ENCODE measurements around the gene TEX19.
"Not testable (repeated sequence)": the region's sequence is repeated elsewhere in the genome, so short reads cannot be mapped to it uniquely, and the experiment has no call there.

Gene TEX19

DNA sequence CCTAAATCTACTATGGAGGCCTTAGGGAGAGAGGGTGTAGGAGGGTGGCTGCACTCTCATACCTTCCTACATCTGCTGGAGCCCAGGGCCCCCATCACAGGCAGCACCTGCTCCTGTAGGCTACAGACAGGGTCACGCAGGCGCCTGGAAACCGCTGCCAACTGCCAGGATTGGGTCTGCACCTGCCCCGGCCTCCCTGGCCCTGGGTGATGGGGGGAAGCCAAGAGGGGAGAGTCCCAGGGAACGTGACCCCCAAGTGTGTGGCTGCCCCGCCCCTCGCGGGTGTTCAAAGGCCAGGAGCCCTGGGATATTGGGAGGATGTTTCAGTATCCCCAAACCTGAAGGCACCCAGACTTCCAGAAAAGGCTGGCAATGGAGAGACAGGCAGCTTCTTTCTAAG, 5.6 kb upstream of the TEX19 start:
- DNase-seq (ENCODE audit: low read depth in 1 of 2, low spot score in 1 of 2): no peak

DNA sequence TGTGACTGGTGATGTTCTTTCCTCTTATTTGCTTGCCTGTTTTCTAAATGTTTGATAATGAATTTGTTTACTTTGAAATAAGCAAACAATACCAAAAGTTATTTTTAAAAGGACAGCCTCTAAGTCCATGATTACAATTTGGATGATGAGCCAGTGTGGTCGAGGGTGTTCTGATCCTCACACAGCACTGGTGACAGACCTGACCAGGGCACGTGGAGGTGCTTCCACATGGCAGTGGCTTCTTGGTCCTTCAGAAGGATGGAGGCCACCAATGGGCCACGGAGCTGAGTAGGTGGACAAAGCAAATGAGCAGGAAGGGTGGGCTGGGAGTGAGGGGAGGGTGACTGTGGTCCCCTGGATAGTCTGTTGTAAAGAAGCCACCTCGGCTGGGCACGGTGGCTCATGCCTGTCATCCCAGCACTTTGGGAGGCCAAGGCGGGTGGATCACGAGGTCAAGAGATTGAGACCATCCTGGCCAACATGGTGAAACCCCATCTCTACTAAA, 4.2 kb upstream of the TEX19 start:
- no peak for DNase-seq (ENCODE audit: low read depth in 1 of 2, low spot score in 1 of 2)

DNA sequence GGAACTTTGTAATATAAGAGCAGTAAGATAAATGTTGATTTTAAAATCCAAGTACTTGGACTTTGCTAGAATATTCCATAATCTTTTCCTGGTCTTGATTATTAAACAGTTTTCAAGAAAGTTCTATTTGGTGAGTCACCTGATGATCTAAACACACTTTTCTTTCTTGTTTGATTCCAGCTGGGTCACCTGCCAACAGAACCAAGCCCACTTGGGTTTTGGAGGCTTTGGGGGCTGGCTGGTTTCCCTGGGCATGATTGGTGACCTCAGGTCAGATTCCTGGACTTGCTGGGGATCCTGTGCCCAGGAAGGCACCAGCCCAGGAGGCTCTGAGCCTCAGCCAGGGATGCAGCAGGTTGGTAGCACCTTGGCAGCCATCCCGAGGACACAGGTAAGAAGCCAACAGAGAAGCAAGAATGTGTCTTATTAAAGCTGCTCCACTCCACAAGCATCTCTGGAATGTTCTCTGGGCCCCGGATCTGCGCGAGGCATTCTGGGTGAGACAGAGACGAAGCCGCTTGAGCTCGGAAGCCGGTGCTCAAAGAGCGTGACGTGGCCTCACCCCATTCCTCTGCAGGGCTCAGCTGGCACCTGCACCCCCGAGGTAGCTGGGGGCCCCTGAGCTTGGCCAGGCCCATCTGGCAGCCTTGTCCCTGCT, 3.1 kb upstream of the TEX19 start:
- no peak for DNase-seq (ENCODE audit: low read depth in 1 of 2, low spot score in 1 of 2)

DNA sequence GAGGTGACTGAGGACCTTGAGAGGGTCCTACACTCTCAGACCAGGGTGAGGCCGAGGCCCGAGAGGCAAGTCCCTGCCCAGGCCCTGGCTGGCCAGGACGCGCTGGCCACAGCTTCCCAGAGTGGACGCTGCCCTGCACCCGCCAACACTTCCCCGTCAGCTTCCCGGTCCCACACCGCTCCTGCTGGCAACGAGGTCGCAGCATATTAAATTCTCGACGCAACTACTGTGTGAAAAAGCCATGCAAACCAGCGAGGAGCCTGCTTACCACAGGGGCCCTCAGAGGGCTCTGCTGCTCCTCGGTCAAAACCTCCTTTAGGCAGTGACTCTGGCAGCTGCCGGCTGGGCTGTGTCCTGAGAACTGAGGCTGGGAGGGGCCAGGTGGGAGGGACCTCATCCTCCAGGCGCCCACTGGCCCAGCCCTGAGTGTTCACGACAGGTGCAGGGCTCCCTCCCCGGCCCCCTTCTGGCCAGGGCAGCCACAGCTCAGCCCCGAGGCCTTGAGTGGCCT, 2.1 kb upstream of the TEX19 start:
- DNase-seq (ENCODE audit: low read depth in 1 of 2, low spot score in 1 of 2): no peak

DNA sequence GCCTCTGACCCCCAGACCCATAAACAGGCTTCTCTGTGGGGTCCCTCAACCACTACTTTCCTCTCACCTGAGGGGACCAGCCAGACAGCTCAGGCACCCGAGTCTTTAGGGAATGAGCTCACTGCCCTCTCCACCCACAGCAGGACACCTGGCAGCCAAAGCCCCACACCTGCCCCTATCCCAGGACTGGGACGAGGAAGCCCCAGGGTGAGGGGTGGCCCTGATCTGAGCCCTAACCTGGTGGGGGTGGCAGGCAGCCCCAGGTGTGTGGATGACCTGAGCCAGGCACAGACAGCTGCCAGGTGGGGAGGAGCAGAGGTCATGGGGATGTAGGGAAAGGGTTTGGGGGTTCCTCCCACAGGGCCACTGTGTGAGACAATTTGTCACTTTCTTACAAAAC, 1.7 kb upstream of the TEX19 start:
- no peak for DNase-seq (ENCODE audit: low read depth in 1 of 2, low spot score in 1 of 2)

DNA sequence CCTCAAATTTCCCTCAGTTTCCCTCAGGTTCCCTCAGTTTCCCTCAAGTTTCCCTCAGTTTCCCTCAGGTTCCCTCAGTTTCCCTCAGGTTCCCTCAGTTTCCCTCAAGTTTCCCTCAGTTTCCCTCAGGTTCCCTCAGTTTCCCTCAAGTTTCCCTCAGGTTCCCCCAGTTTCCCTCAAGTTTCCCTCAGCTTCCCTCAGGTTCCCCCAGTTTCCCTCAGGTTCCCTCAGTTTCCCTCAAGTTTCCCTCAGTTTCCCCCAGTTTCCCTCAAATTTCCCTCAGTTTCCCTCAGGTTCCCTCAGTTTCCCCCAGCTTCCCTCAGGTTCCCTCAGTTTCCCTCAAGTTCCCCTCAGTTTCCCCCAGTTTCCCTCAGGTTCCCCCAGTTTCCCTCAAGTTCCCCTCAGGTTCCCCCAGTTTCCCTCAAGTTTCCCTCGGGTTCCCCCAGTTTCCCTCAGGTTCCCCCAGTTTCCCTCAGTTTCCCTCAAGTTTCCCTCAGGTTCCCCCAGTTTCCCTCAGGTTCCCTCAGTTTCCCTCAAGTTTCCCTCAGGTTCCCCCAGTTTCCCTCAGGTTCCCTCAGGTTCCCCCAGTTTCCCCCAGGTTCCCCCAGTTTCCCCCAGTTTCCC, 516 bp downstream of the TEX19 start:
- not testable (repeated sequence) for DNase-seq (ENCODE audit: low read depth in 1 of 2, low spot score in 1 of 2)

DNA sequence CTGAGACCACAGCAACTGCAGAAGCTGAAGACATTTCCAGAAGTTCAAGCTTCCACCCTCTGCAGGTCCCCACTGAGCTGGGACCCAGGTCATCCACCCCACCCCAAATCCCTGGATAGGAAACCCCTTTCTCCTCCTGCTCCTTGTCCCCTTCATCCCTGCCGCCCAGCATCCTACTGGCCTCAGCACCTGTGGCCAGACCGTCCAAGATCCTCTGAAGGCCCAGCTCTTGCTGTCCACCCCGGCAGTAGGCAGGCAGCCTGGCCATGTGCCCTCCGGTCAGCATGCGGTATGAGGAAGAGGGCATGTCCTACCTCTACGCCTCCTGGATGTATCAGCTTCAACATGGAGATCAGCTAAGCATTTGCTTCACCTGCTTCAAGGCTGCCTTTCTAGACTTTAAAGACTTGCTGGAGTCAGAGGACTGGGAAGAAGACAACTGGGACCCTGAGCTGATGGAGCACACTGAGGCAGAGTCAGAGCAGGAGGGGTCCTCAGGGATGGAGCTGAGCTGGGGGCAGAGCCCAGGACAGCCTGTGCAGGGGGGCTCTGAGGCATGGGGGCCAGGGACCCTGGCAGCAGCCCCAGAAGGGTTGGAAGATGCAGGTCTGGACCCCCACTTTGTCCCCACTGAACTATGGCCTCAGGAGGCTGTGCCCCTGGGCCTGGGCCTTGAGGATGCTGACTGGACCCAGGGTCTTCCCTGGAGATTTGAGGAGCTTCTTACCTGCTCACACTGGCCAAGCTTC, 3.0 kb downstream of the TEX19 start:
- DNase-seq (ENCODE audit: low read depth in 1 of 2, low spot score in 1 of 2): no peak

DNA sequence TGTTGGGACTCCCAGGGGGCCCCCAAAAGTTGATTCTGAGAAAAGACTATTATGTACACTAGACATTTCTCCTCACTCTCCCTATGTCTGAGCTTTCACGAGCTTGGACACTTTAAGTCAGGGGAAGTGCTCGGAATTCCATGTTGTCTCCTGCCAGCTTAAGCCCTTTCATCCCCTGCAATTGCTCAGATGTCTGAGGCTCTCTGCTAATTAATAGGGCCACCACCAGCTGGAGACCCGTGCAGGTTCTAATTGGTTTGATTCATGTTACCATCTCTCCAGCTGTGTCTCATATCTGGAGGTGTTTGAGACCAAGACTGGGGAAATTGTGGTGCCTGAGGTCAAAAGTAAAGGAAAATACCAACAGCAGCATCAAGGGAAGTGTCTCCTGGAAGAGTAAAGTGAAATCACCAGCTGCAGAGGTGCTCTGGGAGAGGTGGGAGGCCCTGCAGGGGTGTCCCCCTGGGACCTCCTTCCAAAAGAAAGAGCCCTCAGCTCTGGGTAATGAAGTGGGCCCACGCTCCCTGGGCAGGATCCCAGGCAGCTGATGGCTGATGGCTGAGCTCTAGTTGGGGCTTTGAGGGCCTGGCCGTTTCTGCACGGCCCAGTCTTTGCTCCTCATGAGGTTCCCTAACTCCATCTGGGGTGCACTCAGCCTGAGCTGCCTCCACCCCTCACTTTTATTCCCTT, 6.7 kb downstream of the TEX19 start:
- DNase-seq (ENCODE audit: low read depth in 1 of 2, low spot score in 1 of 2): no peak

DNA sequence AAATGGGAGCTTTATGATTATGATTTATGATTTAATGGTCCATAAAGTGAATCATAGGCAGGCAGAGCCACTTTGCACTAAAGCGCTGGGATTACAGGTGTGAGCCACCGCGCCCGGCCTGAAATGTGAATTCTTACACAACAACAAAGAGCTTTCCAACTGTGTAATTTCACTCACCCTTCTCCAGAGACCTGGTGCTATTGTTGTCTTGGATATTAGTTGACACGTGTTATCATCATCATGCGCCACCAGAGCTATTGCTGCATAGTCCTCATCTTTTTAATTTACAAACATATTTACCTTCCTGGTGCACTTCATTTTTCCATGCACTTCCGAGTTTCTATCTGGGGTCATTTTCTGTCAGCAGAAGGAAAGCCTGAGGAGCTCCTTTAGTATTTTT, 7.7 kb downstream of the TEX19 start:
- DNase-seq (ENCODE audit: low read depth in 1 of 2, low spot score in 1 of 2): no peak

DNA sequence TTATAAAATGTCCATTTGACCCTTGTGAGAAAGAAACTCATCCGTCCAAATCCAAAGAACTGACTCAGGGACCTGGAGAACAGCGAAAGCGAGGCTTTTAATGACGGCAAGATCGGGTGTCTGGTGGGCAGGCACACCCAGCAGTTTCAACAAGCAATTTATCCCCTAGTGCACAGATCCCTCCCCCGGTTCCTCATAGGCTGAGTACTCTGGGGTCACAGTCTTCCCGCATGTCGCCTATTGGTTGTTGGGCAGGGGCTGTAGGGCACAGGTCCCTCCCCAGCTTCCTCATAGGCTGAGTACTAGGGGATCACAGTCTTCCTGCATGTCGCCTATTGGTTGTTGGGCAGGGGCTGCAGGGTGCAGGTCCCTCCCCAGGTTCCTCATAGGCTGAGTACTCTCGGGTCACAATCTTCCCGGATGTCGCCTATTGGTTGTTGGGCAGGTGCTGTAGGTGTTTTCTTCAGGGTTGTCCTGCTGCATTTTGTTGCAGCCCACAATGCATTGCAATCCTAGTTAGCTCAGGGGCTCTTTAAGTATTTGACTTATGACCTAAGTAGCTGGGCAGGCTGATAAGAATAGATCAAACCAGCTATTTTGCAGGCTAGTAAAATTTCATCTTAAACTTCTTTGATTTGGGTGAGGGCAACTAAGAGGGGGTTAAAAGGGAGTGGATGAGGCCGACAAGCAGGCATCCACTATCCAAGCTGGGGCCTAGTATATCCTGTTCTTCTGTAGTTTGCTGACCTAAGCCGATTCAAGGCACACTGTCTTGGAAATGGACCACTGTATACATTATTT, 8.9 kb downstream of the TEX19 start:
- DNase-seq (ENCODE audit: low read depth in 1 of 2, low spot score in 1 of 2): no peak

DNA sequence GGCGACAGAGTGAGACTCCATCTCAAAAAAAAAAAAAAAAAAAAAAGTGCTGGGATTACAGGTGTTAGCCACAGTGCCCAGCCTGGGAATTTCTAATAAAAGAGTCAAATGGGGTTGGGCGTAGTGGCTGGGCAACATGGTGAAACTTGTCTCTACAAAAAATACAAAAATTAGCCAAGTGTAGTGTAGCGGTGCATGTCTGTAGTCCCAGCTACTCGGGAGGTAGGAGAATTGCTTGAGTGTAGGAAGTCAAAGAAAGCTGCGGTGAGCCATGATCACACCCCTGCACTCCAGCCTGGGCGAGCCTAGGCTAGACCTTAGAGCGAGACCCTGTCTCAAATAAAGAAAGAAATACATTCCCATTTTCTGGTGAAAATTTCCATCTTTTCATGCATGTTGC, 10.2 kb downstream of the TEX19 start:
- no peak for DNase-seq (ENCODE audit: low read depth in 1 of 2, low spot score in 1 of 2)

DNA sequence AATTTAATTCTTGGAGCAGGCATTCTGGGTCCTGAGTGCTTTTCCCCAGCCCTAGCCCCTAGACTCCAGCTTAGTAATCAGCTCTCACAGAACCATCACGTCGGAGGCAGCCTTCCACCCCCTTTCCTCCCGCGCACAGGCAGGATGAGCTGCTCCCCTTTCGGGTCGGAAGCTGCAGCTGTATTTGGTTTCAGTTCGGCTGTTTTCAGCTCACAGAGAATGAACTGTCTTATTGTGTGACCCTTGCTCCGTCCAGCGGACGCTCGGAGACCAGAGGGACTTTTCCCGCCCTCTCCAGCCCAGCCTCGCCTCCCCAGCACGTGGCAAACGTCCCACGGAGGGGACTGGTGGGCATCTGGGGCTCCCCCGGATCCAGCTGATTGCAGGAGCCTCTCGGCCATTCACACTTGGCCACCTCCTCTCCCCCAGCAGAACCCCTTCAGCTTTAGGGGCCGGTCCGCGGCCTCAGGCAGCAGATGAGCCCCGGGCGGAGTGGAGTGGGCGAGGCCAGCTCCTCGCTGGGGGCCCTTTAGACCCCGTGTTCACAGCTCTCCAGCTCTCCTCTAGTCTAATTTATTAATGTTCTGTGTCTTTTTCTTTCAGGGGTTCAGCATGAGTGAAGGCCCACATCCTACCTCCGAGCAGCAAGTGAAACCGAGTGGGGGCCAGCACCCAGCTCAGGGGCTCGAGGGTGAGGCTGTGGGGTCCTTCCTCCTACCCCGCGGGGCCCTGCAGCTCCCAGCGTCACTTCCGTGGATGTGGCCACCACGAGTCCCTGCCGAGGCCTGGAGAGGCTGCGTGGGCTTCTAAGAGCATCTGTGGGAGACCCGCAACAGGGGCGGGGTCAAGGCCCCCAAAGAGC, 11.7 kb downstream of the TEX19 start:
- no peak for DNase-seq (ENCODE audit: low read depth in 1 of 2, low spot score in 1 of 2)

DNA sequence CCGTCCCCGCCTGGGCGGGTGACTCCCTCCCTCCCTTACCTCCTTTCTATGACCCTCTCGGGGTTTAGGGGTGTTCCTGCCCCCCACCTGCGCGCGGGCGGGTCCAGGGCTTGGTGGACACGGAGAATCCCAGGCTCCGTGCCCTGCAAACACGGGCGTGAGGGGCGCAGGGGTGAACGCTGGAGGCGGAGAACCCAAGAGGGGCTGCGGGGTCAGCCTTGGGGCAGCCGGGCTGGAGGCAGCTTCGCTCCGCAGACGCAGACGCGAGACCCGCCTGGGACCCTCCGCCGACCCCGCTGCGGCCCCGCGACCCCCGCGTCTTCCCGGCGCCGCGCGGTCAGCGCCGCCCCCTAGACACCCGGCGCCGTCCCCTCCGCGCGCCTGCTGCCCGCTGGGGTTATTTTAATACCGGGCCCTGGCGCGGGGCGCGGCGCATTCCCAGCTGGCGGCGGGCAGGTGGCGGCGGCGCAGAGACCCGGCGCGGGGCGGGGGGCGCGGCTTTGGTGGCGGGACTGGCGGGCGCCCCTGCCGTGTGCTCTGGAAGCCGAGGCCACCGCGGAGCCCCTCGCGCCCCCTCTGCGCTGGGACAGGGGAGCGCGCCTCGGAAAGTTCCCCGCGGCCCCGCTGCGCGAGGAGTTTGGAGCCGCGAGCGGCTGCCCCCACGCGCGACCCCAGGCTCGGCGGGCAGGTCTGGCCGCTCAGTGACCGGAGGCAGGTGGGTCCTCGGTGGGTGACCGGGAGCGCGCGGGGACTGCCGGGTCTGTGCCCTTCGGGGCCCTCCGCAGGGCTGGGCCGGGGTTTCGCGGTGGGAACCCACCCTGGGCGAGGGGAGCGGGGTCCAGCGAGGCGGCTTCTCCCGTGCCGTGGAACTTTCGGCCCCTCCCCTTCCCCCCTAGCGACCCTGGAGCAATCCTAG, 12.5 kb downstream of the TEX19 start, which contains the start of gene UTS2R:
TSS of gene UTS2R (plus strand) at position 433 of the 916 bp plus-strand sequence. CDS start 2,560 bp downstream, outside the sequence.
- no peak for DNase-seq (ENCODE audit: low read depth in 1 of 2, low spot score in 1 of 2)

DNA sequence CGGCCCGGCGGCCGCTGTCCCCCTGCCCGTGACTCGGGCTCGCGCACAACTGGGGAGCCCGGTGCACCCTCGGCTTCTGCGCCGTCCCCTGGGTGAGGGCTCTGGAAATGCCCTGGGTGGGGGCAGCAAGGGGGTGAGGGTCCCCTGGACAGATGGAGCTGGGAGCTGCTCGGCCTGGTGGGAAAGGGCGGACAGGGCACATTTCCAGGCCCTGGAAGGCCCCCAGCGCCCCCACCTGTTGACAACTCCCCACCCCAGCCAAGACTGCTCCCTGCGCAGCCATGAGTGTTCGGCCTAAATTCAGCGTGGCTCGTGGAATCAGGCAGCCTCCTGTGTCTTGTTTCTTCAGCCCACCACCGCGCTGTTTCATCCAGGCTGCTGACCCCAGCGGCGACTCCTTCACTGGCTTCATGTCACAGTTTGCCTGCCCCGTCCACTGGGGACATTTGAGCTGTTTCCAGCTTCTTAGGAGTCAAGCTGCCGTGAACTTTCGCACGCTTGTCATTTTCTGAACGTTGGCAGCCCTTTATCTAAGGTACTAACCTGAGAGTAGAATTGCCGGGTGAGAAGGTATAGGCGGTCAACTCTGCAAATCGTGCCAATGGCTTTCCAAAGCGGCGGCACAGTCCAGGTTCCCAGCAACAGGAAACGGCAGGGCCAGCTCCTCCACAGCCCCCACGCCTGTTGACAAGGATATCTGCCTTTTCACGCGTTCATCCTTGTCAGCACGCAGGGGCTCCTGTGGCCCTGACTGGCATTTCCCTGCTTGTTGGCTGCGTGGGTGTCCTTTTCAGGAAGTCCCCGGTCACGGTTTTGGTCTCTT, 13.4 kb downstream of the TEX19 start:
- no peak for DNase-seq (ENCODE audit: low read depth in 1 of 2, low spot score in 1 of 2)

DNA sequence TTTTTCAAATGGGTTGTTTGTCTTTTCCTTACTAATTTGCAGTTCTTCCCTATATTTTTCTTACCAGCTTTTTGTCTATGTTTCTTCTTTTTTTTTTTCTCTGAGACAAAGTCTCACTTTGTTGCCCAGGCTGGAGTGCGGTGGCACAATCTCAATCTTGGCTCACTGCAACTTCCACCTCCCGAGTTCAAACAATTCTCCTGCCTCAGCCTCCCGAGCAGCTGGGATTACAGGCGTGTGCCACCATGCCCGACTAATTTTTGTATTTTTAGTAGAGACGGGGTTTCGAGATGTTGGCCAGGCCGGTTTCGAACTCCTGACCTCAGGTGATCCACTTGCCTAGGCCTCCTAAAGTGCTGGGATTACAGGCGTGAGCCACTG, 14.0 kb downstream of the TEX19 start:
- not testable (repeated sequence) for DNase-seq (ENCODE audit: low read depth in 1 of 2, low spot score in 1 of 2)

DNA sequence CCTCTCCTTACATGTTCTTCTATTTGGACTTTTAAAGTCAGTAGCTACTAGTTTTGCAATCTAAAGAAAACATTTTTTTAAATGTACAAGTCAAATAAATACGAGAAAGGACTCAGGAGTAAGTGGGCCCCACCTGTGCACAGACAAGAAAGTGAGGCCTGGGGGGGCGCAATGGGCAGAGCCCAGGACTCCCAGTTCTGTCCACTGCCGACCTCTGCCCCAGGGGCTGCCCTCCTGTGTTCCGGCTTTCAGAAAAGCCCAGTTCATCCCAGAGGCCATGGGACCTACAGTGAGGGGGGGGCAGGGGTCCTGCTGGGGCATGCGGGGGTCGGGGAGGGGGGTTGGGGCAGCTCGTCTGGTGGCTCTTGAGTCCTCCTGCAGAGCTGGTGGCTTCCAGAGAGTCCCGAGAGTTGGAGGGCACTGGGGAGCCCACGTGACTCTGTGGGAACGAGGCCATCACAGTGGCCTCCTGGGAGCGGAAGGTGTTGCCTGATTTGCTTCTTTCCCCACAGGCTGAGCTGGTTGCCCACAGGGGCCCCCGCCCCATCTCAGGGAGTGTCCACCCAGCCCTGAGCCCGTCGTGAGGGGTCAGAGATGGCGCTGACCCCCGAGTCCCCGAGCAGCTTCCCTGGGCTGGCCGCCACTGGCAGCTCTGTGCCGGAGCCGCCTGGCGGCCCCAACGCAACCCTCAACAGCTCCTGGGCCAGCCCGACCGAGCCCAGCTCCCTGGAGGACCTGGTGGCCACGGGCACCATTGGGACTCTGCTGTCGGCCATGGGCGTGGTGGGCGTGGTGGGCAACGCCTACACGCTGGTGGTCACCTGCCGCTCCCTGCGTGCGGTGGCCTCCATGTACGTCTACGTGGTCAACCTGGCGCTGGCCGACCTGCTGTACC, 14.9 kb downstream of the TEX19 start:
- no peak for DNase-seq (ENCODE audit: low read depth in 1 of 2, low spot score in 1 of 2)
